ENCODE results near the gene RAMACL.

DNA sequence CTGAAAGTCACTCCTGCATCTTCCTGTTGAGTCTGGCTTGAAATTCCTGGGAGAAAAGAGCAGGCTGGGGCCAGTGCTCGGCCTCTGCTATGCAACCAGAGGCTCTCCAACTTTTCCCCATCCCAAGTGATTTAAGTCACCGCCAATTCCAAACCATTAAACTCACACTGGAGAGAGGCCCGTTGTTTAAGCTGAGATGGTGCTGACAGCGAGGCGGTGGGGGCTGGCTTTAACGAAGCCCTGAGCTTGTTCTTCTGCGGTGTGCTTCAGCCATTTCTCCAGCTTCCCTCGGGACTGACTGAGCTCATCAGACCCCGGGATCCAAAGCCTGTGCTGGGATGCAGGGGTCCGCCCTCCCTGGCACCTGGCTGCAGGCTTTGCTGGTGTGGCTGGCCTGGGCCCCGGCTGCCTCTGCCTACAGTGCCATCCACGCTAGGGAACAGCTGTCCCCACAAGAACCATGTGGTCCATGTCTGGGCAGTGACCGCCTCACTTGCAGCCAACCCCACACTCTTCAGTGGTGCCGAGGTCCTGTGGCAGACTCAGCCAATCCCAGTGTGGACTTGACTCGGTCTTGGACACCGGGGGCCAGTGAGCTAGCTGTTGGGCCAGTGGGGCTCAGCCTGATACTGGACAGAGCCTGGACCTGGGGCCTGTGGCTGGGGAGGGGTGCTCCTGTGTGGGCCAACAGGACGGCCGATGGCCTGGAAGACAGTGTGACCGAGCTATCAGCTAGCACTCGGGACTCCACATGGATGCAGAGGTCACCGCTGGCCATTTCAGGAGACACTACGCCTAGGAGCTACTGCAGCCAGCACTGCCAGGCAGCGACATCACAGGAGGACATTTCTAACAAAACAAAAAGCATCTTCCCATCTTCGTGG is 21.2 kb downstream of the RAMACL start:
- TF ChIP-seq, protein P1, sequence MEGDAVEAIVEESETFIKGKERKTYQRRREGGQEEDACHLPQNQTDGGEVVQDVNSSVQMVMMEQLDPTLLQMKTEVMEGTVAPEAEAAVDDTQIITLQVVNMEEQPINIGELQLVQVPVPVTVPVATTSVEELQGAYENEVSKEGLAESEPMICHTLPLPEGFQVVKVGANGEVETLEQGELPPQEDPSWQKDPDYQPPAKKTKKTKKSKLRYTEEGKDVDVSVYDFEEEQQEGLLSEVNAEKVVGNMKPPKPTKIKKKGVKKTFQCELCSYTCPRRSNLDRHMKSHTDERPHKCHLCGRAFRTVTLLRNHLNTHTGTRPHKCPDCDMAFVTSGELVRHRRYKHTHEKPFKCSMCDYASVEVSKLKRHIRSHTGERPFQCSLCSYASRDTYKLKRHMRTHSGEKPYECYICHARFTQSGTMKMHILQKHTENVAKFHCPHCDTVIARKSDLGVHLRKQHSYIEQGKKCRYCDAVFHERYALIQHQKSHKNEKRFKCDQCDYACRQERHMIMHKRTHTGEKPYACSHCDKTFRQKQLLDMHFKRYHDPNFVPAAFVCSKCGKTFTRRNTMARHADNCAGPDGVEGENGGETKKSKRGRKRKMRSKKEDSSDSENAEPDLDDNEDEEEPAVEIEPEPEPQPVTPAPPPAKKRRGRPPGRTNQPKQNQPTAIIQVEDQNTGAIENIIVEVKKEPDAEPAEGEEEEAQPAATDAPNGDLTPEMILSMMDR (IDR thresholded peaks at IDR 0.05; ENCODE audit: low read depth, low read length), result no peak
- no peak for TF ChIP-seq EZH2phosphoT487 (IDR thresholded peaks at IDR 0.05; ENCODE audit: low read depth)

All from OCI-LY3 (cell line).